GM10248 (cell line): Measurements from ENCODE around the gene WDR5B.
"Not testable (repeated sequence)": the region's sequence is repeated elsewhere in the genome, so short reads cannot be mapped to it uniquely, and the experiment has no call there.

Experiments
- CTCF ChIA-PET: fragments of 300-600 bp; sonication (Branson Sonifier 250); formaldehyde crosslinking; extraction: SDS; loops from one replicate; lab custom pipeline; 2021; ENCODE audit warnings: antibody characterized with exemption; lab: Yijun Ruan, JAX
- POLR2A ChIA-PET: fragments of 350-650 bp; sonication (Branson Sonifier 250); formaldehyde crosslinking; extraction: SDS; loops from one replicate; lab custom pipeline; 2020; ENCODE audit warnings: antibody characterized with exemption; lab: Yijun Ruan, JAX
- DNase-seq: peaks from one replicate; pipeline ENCODE4 v3.0.0; 2012; ENCODE audit errors: extremely low spot score
- CTCF ChIP-seq: IDR thresholded peaks from 2 replicates; pipeline ENCODE4 v1.5.1; 2012; ENCODE audit warnings: mild to moderate bottlenecking, low read depth; ENCODE audit errors: extremely low read depth, missing control alignments, control extremely low read depth

Gene WDR5B

DNA sequence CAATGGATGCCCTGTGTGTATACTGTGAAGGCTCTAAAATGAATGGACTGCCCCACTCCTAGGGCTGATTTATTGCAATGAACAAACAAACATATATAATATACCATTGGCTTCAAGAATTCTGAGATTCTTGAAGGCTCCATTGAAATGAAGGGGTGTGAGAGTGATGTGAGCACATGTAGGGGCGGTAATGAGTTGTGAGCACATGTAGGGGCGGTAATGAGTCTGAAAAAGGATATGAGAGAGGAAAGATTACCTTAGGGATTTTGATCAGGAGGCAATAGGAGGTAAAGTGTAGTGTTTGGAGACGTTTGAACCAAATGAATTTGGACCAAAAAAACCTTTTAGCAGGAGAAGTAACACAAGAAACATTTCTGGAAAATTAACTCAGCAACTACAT lies 28.2 kb downstream of the WDR5B start:
- ChIA-PET CTCF (no interaction called here), POLR2A (no interaction called here)
- no peak for DNase-seq
- no peak for TF ChIP-seq CTCF

DNA sequence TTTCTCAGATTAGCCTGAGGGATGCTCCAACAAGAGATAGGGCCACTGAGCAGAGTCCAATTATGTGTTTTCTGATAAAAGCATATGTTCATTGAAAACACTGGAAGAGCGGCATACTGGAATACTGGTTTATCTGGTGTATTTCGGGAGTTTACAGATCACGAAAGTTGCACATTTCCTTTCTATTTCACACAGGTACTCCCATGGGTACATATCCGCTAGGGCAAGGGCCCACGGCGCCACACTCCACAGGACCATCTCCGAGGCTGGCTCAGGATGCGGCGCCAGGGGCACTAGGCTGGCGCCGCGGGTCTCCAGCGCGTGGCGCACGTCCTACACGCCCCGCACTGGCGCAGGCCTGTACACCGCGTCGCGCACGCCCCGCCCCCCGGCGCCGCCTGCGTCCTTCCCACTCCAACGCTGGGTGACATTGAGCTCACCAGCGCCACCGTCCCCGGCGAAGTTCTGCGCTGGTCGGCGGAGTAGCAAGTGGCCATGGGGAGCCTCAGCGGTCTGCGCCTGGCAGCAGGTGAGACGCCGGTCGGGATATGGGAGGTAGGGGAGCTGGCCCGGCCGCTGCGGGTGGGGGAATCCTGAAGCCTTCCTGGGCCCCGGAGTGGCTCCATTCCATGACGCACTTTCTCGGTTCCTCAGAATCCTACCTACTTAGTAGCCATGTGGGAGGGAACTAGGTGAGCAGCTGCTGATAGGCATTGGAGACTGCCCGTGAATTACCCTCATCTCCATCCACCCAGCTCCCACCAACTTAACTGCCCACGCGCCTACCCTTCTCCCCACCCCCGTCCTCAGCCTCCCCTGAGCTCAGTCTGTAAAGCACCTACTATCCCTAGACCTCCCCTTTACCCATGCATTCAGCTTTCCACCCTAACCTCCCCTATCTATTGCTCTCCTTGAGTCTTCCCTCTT lies 31.8 kb downstream of the WDR5B start, which contains the start of gene FAM162A:
Gene FAM162A (plus strand): TSS at position 412 of the 927 bp plus-strand sequence. CDS start 84 bp downstream, at position 496.
- peak; percentile 84 for TF ChIP-seq CTCF
- ChIA-PET CTCF (interaction anchor here (0.6 to 2.5 kb wide), 43 partner anchors 8 to 839 kb away, joined by 3 to 25 read pairs (median 4); partner anchors contain the start of genes POLQ and WDR5B), POLR2A (interaction anchor here (0.6 to 1.4 kb wide), 7 partner anchors 8 to 281 kb away, joined by 3 to 7 read pairs (median 3); partner anchors contain the start of genes DTX3L, PARP9 and WDR5B)
- peak; percentile 93 for DNase-seq

DNA sequence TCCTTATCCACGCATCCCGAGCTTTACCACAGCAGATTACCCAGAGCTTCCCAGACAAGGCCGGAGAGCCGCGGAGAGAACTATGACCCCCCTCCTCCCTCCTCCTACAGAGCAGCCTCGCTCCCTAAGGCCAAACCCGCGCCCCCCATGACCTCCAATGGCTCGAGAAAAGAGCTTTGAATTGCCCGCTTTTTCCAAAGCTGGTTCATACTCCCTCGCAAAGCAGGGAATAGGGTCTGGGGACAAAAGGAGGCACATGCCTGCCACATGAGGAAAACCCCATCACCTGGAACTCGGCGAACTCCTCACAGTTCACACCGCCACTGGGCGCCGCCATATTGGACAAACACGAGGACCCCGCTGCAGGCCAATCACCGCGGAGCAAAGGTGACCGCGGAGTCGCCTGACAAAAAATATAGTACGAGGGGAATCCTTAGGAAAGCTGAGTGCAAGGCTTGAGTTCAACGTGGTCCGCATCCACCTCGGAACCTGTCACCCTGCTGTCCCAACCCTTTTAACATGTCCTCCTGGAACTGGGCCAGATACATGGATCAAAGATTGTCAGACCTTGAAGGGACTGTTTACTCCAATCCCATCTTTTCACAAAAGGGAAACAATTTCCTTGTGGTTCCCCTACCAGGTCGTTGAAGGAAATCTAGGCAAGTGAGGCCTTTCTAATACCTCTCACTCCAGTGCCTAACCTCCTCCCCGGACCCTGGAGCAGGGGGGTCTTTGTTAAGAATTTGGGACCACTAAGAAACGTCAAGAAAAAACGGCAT lies 32.8 kb downstream of the WDR5B start, which contains the start of gene MIX23:
Gene MIX23 (minus strand): TSS at position 344 of the 779 bp plus-strand sequence. CDS start 7 bp downstream, at position 337.
- no peak for TF ChIP-seq CTCF
- ChIA-PET POLR2A (interaction anchor here (0.6 to 1.4 kb wide), 2 partner anchors 21 to 25 kb away, joined by 3 read pairs; no protein-coding TSS in a partner anchor), CTCF (interaction anchor here (0.8 to 2.1 kb wide), 5 partner anchors 10 to 837 kb away, joined by 3 to 23 read pairs (median 4); partner anchors contain the start of gene POLQ)
- DNase-seq: peak; percentile 82

DNA sequence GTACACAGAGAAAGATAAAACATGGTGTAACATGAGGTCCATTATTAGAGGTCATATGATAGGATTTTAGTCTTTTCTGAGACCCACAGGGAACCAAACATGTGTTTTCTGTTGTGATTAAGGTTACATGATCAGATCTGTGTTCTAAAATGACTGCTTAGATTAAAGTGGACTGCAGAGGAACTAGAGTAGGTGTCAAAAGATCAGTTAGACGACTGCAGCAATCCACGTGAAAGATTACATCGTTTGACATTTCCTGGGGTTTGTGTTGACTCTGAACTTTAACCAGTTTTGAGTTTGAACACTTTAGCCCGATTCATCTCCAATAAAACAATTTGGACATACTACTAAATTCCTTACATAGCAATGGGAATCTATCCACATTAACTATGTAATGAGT lies 37.9 kb downstream of the WDR5B start:
- POLR2A ChIA-PET: no interaction called here
- CTCF ChIA-PET: interaction anchor here (1.8 kb wide), 1 partner anchor 10 kb away, joined by 6 read pairs; no protein-coding TSS in a partner anchor
- no peak for DNase-seq
- no peak for TF ChIP-seq CTCF

GRCh38 chr3:122374034-122374433 lies 41.8 kb downstream of the WDR5B start:
- ChIA-PET CTCF (no interaction called here), POLR2A (no interaction called here)
- TF ChIP-seq CTCF: no peak
- no peak for DNase-seq

DNA sequence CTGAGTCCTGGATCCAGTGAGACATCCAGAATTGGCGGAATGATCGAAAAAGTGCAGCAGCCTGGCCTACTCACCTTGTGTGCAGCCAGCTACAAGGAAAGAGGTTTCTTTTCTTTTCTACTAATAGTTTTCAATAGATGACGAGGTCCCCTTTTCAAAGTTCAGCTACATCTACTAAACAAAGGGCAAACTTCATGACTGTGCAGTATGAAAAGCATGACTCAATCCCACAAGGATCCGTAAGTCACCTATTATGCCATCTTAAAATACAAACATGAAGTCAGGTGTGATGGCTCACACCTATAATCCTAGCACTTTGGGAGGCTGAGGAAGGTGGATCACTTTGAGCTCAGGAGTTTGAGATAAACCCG lies 49.5 kb downstream of the WDR5B start:
- CTCF ChIA-PET: interaction anchor here (1.7 to 2.1 kb wide), 2 partner anchors 16 to 27 kb away, joined by 6 to 7 read pairs; partner anchors contain the start of gene MIX23
- POLR2A ChIA-PET: no interaction called here

DNA sequence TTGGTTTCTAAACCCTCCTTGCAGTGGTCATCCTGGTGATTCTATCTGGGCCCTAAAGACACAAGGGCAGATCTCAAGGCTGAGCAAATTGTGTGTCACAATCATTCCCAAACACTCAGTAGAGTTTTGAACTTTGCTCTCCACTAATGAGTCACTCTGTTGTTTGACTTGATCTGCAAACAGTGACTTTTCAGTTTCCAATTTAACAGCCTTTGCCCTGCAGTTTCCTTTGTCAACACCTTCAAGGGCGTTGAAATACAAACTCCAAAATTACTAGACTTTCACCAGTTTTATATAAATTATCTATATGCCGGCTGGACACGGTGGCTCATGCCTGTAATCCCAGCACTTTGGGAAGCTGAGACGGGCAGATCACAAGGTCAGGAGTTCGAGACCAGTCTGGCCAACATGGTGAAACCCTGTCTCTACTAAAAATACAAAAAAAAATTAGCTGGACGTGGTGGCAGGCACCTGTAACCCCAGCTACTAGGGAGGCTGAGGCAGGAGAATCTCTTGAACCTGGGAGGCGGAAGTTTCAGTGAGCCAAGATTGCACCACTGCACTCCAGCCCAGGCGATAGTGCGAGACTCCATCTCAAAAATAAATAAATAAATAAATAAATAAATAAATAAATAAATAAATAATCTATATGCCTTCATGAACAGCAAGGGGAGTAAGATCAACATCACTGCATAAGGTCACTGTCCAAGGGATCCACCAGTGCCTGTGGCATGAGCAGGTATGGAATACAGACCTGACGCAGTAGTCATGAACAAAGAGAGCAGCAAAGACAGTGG lies 50.1 kb downstream of the WDR5B start:
- peak; percentile 20 for DNase-seq
- CTCF ChIA-PET: interaction anchor here (1.5 to 4.3 kb wide), 4 partner anchors 18 to 264 kb away, joined by 3 to 19 read pairs (median 5); partner anchors contain the start of genes CSTA and FAM162A
- POLR2A ChIA-PET: not testable (repeated sequence)

More for the DNA sequence above, 49.5 kb downstream of the WDR5B start:
- no peak for TF ChIP-seq CTCF
- DNase-seq: no peak
